HG02943 (cell line): Measurements from ENCODE around the gene CDH23.

Experiments used
- ATAC-seq: cut with Tn5 transposase; IDR thresholded peaks from one replicate; pipeline ENCODE4 v1.9.1; 2021; ENCODE audit warnings: mild to moderate bottlenecking, low read depth, moderate library complexity; ENCODE audit not compliant: unreplicated experiment

CDH23 gene

DNA sequence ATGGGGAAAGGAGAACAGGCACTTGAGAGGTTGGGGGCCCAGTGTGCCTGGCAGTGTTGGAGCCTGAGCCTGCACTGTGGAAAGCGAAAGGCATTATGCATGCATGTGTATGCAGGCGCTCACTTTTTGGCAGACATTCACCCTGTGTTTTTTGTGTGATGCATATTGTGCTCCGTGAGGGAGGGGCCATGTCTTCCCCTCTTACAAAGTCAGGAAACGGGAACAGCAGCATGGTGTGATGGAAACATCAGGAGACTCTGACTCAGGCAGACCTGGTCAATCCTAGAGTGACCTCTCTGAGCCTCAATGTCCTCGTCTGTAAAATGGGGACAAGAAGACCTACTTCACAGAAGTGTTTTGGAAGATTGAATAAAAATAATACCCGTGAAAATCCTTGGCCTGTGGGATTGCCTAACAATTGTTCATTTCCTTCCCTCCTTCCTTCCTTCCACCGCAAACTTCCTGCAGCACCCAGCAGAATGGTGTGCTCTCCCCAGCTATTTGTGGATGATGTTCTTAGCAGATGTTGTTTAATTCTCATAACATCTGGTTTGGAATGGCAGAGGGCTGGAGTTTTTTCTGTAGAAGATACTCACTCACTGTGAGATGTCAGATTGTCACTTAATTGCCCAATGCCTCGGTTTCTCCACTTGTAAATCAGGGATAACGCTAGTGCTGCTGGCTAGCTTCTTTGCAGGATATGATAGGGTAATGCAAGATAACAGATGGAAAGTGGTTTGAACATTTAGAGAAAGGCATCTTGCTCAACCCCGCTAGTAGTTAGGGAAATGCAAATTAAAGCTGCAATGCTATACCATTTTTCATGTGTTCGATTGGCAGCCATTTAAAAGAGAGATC is 39.8 kb downstream of the CDH23 start:
- ATAC-seq, result no peak

- no peak for ATAC-seq
Observed at GRCh38 chr10:71437537-71438092, 40.9 kb downstream of the CDH23 start.

DNA sequence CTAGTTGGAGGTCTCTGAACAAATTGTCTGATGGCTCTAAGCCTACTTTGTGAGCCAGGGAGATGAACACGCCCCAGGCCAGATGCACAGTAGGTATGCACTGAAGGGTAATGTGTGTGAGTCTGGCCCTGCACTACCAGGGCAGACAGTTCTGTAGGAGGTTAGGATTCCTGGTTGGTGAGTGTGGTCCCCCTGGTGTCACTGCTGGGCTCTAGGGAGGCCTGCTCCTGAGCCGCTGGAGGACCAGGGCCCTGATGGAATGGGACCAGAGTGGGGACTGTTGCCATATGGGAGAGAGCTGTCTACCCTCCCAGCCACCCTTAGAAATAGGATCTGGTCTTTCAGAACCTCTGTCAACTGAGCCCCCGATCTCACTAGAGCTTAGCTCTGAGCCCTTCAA is 42.0 kb downstream of the CDH23 start:
- no peak for ATAC-seq

DNA sequence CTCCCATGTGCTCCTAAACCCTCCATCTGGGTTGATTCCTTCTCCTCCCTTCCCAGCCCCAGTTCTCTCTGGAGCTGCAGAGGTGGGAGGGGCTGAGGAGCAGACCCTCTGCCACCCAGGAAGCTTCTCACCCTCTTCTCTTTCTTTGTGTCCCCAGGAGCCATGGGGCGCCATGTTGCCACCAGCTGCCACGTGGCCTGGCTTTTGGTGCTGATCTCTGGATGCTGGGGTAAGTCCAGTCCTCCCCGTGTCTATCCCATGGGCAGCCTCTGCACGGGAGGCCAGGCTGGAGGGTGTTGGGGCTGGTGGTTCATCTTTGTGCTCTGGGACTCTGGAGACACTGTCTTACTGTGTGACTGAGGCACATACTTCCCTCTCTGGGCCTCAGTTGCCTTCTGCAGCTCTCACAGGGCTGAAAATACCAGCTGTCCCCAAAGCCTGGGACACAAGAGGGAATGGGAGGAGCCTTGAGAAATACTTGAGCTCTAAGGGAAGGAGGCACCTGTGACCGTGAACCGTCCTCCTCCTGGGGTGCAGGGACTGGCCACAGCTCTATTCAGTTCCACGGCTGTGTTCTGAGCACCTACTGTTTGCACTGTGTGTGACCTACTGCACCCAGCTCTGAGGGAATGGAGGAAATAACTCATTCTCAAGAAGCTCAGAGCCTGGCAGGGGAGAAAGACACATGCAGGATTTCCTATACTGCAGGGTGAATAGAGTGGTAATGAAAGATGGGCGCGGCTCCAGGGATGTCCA is 43.1 kb downstream of the CDH23 start:
- ATAC-seq, result no peak

GRCh38 chr10:71440506-71441035 is 43.9 kb downstream of the CDH23 start:
- no peak for ATAC-seq

GRCh38 chr10:71442000-71442399 is 45.3 kb downstream of the CDH23 start:
- ATAC-seq, result no peak

DNA sequence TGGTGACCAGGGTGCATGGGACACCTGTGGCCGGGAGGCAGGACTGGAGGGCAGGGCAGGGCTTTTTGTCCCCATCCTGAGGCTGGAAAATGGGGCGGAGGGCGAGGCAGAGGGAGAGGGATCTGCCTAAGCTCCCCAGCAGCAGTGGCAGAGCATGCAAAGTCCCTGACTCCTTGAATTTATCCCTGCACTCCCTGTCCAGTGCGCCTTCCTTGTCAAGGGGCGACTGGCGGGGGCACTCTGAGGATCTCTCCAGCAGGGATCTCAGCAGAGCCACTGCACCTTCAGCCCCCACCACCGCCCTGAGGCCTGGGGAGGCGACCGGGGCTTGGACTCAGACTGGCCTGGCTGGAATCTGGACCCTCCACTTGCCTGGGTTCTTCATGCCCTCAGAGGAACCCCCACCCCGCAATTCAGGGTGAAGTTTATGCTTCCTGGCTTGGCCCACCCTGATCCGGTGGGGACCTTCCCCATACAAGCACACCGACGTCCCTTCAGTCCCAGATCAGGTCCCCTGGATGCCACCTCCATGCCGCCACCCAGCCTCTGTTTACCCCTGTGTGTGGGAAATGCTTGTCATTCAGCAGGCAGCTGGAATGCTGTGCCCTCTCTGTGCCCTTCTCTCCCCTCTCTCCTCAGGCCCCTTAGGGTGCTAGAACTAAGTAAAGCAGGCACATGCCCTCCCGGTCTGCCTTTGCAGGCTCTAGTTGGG is 46.3 kb downstream of the CDH23 start:
- ATAC-seq, result no peak

DNA sequence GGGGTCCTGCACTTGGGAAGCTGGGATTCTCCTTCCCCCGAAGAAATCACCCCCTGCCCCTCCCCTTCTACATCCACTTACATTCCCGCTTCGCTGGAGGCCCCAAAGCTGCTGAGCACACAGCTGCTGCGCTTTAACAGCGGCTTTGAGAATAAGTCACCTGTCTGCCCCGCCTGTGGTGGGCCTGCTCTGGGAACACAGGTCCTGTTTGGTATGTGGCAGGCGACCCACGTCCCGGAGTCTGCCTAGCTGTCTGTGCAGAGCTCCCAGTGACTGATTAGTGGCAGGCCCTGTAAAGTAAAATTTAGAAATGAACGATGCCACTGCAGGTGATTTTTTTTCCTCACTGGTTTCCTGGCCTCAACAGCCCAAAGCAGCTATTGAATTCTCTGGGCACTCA is 47.0 kb downstream of the CDH23 start:
- no peak for ATAC-seq

DNA sequence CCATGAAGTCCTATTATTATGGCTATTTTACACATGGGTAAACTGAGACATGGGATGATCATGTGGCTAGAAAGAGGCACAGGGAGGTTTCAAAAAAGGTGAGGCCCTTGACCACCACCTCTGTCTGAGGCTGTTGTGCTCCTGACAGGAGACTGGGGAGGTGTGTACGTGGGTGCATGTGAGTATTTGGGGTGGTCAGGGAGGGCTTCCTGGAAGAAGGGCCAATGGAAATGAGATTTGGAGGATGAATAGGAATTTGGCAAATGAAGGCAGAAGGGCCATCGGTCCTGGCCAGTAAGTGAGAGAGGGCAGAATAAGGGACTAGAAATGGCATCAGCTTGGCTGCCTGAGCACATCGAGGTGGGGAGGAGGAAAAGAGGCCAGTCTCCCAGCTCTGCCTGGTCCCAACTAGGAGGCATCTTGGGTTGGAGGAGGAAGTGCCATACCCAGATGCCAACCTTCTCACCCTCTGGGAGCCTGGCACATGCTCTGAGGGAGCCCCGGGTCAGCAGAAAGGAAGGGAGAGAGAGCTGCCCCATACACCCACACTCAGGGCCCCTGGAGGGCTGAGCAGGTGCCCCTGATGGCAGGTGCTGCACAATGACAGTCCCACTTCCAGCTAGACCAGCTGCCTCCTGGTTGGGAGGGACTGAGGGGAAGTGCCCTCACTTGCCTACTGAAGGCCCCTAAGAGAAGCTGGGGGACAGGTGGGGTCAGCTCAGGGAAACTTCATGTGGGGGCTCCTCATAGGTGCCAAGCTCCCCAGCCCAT is 47.7 kb downstream of the CDH23 start:
- no peak for ATAC-seq

- no peak for ATAC-seq
Observed at GRCh38 chr10:71447676-71448075, 51.0 kb downstream of the CDH23 start.

GRCh38 chr10:71448146-71448545 is 51.4 kb downstream of the CDH23 start:
- no peak for ATAC-seq

DNA sequence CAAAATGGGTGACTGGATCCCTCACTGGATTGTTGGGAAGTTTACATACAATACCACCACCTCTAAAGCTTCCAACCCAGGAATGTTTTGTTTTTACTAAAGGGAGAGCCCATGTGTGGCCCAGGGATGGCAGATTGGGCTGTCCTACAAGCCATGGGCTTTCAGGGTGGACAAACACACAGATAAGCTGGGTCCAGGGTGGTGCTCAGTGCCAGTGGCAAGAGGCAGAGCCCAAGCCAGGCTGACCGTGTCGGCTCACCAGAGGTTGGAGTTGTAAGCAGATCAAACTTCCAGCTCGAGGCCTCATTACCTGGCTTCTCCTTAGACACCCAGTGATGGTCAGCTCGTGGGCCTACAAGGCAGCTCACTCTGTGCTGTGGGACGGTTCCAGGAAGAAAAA is 52.3 kb downstream of the CDH23 start:
- ATAC-seq, result no peak

GRCh38 chr10:71451754-71452153 is 55.0 kb downstream of the CDH23 start:
- ATAC-seq, result no peak

- no peak for ATAC-seq
Observed at GRCh38 chr10:71453186-71453585, 56.5 kb downstream of the CDH23 start.

- ATAC-seq, result no peak
Observed at GRCh38 chr10:71454347-71454746, 57.6 kb downstream of the CDH23 start.

DNA sequence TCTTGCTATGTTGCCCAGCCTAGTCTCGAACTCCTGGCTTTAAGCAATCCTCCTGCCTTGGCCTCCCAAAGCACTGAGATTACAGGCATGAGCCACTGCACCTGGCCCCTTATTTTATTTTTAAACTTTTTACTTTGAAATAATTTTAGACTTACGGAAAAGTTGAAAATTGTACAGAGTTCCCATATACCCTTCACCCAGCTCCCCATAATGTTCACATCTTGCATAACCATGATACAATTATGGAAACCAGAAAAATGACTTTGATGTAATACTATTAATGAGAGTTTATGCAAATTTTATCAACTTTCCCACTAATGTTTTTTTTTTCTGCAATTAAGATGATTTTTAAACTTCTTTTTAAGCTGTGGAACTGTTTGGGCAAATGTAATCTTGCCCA is 58.3 kb downstream of the CDH23 start:
- ATAC-seq, result no peak

DNA sequence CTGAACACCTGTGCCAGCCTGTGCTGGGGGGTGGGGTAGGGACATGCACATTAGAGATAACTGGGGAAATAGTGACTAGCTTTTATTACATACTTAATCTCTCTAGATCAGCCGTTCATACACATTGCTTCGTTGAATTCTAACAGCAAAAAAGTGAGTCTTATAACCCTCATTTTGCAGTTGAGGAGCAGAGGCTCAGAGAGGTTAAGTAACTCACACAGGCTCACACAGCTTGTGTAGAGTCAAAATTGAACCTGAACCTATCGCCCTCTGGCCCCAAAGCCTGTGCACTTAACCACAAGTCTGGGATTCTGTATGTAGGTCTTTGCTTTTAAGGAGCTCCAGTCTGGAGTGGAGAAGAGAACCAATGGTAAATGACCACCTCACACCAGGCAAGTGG is 59.9 kb downstream of the CDH23 start:
- no peak for ATAC-seq

DNA sequence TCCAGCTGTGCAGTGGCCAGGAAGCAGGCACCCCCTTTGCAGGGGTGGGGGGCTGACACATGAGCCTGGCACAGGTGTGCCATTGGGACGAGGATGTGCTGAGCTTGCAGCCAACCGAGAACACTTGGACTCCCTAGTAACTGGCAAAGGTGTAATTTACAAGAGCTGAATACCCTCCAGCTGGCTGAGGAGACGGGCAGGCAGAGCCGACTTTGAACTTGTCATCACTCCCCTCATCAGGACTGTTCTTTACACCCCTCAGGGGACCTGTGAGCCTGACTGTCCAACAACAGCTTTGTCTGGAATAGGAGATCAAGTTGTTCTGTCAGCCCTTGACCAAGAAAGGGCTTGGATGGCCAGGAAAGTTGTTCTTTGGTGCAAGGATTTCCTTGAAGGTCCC is 61.2 kb downstream of the CDH23 start:
- no peak for ATAC-seq

DNA sequence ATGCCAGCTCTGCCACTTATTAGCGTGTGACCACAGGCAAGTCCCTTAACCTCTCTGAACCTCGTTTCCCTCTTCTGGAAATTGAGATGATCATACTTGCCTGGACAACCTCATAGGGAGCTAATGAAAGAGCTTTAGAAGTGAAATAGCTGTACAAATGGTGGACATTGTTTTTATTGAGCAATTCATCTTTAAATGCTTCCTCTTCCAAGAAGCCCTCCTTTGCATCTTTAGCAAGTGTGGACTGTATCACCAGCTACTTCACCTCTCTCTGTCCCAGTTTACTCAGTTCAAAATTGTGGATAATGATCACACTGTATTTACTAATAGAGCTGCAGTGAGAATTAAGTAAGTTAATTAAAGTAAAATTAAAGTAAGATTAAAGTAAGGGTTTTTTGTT is 61.7 kb downstream of the CDH23 start:
- no peak for ATAC-seq

- no peak for ATAC-seq
Observed at GRCh38 chr10:71459513-71459912, 62.8 kb downstream of the CDH23 start.
